H1 (cell line): Measurements from ENCODE around the gene C15orf61. TPM values are rescaled to one million over a fixed set of nuclear protein-coding genes. Genes with fewer than 3 reads are reported as not detected.

ENCODE experiments used
- CTCF ChIA-PET: fragments of 300-600 bp; sonication (Branson Sonifier 250); formaldehyde crosslinking; loops from one replicate; lab custom pipeline; 2021; ENCODE audit not compliant: partially characterized antibody; lab: Charles Lee
- POLR2A ChIA-PET: fragments of 300-600 bp; sonication (Branson Sonifier 250); formaldehyde crosslinking; loops from one replicate; lab custom pipeline; 2021; ENCODE audit warnings: inconsistent platforms; ENCODE audit not compliant: partially characterized antibody; lab: Charles Lee
- DNase-seq, 2 experiments: peaks; one replicate each; pipeline versions ENCODE4 v3.0.0 to v3.0.0-alpha.2; 2010 to 2022; ENCODE audit warnings: low spot score in 2 of 2, low read depth in 1 of 2, mixed read lengths in 1 of 2
- FAIRE-seq: peaks from 2 replicates; lab custom pipeline; 2011; peaks lifted over from hg19 to GRCh38; lab: Jason Lieb, UNC
- H2AFZ ChIP-seq: 2 replicates; pipeline ENCODE4 v1.8.1; 2012; ENCODE audit warnings: low read length, inconsistent platforms
- H2AK5ac ChIP-seq: 2 replicates; pipeline ENCODE4 v1.6.1; 2013; ENCODE audit warnings: low read depth, low read length
- H2BK120ac ChIP-seq: replicated peaks from 2 replicates; pipeline ENCODE3; 2013; ENCODE audit warnings: low read depth, low read length, inconsistent platforms
- H2BK12ac ChIP-seq: 2 replicates; pipeline ENCODE4 v1.6.1; 2013; ENCODE audit warnings: low read depth, low read length
- H2BK15ac ChIP-seq: 2 replicates; pipeline ENCODE4 v1.6.1; 2013; ENCODE audit warnings: low read length
- H2BK20ac ChIP-seq: 2 replicates; pipeline ENCODE4 v1.6.1; 2013; ENCODE audit warnings: low read length
- H2BK5ac ChIP-seq: 2 replicates; pipeline ENCODE4 v1.6.1; 2013; ENCODE audit warnings: low read depth, low read length
- H3K14ac ChIP-seq: 2 replicates; pipeline ENCODE4 v1.6.1; 2013; ENCODE audit warnings: inconsistent platforms; ENCODE audit not compliant: insufficient read length
- H3K18ac ChIP-seq: 2 replicates; pipeline ENCODE4 v1.6.1; 2013; ENCODE audit warnings: low read length; ENCODE audit errors: extremely low read depth
- H3K23ac ChIP-seq: 2 replicates; pipeline ENCODE4 v1.6.1; 2013; ENCODE audit warnings: inconsistent platforms; ENCODE audit not compliant: insufficient read length
- H3K23me2 ChIP-seq: 2 replicates; pipeline ENCODE4 v1.6.1; 2013; ENCODE audit warnings: low read depth, low read length
- H3K27ac ChIP-seq: 2 replicates; pipeline ENCODE4 v1.6.1; 2011; ENCODE audit warnings: low read depth, low read length, inconsistent platforms
- H3K27me3 ChIP-seq, 4 experiments: replicated peaks in 1 of 4; 1 replicate in 1 of 4; 2 replicates in 3 of 4; pipeline versions ENCODE4 v1.6.1 to v1.8.1; 2011 to 2013; ENCODE audit warnings: low read length in 3 of 4, mild to moderate bottlenecking in 3 of 4, inconsistent platforms in 2 of 4, mixed read lengths in 2 of 4, moderate library complexity in 1 of 4; ENCODE audit not compliant: control insufficient read depth in 3 of 4, insufficient read depth in 3 of 4; ENCODE audit errors: extremely low read depth in 1 of 4
- H3K36me3 ChIP-seq, 4 experiments: 2 replicates each; pipeline versions ENCODE4 v1.6.1 to v1.8.1; 2011 to 2013; ENCODE audit warnings: mild to moderate bottlenecking in 4 of 4, low read length in 3 of 4, moderate library complexity in 2 of 4, control low read depth in 1 of 4, inconsistent platforms in 1 of 4; ENCODE audit not compliant: insufficient read depth in 4 of 4, control insufficient read depth in 2 of 4
- H3K4ac ChIP-seq: replicated peaks from 2 replicates; pipeline ENCODE3; 2013; ENCODE audit warnings: low read length, low read depth, mixed read lengths, inconsistent platforms; ENCODE audit not compliant: insufficient read length
- H3K4me1 ChIP-seq, 4 experiments: replicated peaks in 1 of 4; 1 replicate in 1 of 4; 2 replicates in 3 of 4; pipeline versions ENCODE4 v1.6.1 to v1.8.1; 2011 to 2013; ENCODE audit warnings: low read length in 3 of 4, inconsistent platforms in 2 of 4, mixed read lengths in 1 of 4; ENCODE audit not compliant: insufficient read depth in 4 of 4, control insufficient read depth in 3 of 4
- H3K4me2 ChIP-seq, 2 experiments: 2 replicates each; pipeline versions ENCODE4 v1.6.1 to v1.8.1; 2011 to 2013; ENCODE audit warnings: low read depth in 2 of 2, low read length in 2 of 2, control low read depth in 1 of 2, inconsistent platforms in 1 of 2, mild to moderate bottlenecking in 1 of 2; ENCODE audit not compliant: insufficient read depth in 1 of 2
- H3K4me3 ChIP-seq, 4 experiments: fragments of 200-600, 300-600 bp in 1 of 4; sonication (generic), shearing (Covaris generic), sonication (Bioruptor Twin) in 1 of 4; 2 replicates each; pipeline versions ENCODE4 v1.5.1 to v1.8.1; 2011 to 2016; ENCODE audit warnings: low read length in 4 of 4, low read depth in 3 of 4, control low read depth in 2 of 4, inconsistent platforms in 2 of 4, mild to moderate bottlenecking in 2 of 4, mixed read lengths in 1 of 4, moderate library complexity in 1 of 4; ENCODE audit not compliant: insufficient read depth in 2 of 4; ENCODE audit errors: extremely low read depth in 1 of 4
- H3K56ac ChIP-seq: replicated peaks from 2 replicates; pipeline ENCODE3; 2013; ENCODE audit warnings: low read depth, mild to moderate bottlenecking, mixed read lengths, low read length, inconsistent platforms; ENCODE audit not compliant: insufficient read length
- H3K79me1 ChIP-seq: 2 replicates; pipeline ENCODE4 v1.6.1; 2013; ENCODE audit warnings: low read depth, low read length, control low read depth
- H3K79me2 ChIP-seq, 2 experiments: 2 replicates each; pipeline versions ENCODE4 v1.6.1 to v1.8.1; 2012 to 2013; ENCODE audit warnings: low read length in 2 of 2, mild to moderate bottlenecking in 2 of 2, inconsistent platforms in 1 of 2; ENCODE audit not compliant: insufficient read depth in 2 of 2, control insufficient read depth in 1 of 2
- H3K9ac ChIP-seq, 4 experiments: replicated peaks in 1 of 4; 1 replicate in 1 of 4; 2 replicates in 3 of 4; pipeline versions ENCODE4 v1.6.1 to v1.8.1; 2011 to 2013; ENCODE audit warnings: low read depth in 3 of 4, low read length in 3 of 4, control low read depth in 2 of 4, mild to moderate bottlenecking in 2 of 4, moderate library complexity in 2 of 4, inconsistent platforms in 1 of 4; ENCODE audit errors: extremely low read depth in 1 of 4
- H3K9me3 ChIP-seq, 2 experiments: 2 replicates each; pipeline versions ENCODE4 v1.6.1 to v1.8.1; 2012 to 2013; ENCODE audit warnings: mild to moderate bottlenecking in 2 of 2, moderate library complexity in 2 of 2, control low read depth in 1 of 2, inconsistent platforms in 1 of 2, low read depth in 1 of 2, low read length in 1 of 2, mixed read lengths in 1 of 2; ENCODE audit not compliant: insufficient read depth in 2 of 2
- H4K20me1 ChIP-seq, 2 experiments: replicated peaks in 1 of 2; 2 replicates each; pipeline versions ENCODE3 to v1.8.1; 2011 to 2013; ENCODE audit warnings: inconsistent platforms in 2 of 2, low read length in 2 of 2, mild to moderate bottlenecking in 1 of 2; ENCODE audit not compliant: insufficient read depth in 2 of 2, control insufficient read depth in 1 of 2
- H4K5ac ChIP-seq: 2 replicates; pipeline ENCODE4 v1.6.1; 2013; ENCODE audit warnings: low read length, low read depth, mixed read lengths, inconsistent platforms; ENCODE audit not compliant: insufficient read length
- H4K8ac ChIP-seq: 2 replicates; pipeline ENCODE4 v1.8.0; 2013; ENCODE audit warnings: mild to moderate bottlenecking, moderate library complexity, low read length, inconsistent platforms; ENCODE audit not compliant: insufficient read depth; ENCODE audit errors: extremely low read depth
- H4K91ac ChIP-seq: replicated peaks from 2 replicates; pipeline ENCODE3; 2013; ENCODE audit warnings: low read length, mixed read lengths, inconsistent platforms; ENCODE audit not compliant: insufficient read length
- BACH1 ChIP-seq: IDR thresholded peaks from 2 replicates; pipeline ENCODE4 v1.6.1; 2012; ENCODE audit warnings: low read length, improper control_type of control experiment
- CEBPB ChIP-seq: IDR thresholded peaks from 2 replicates; pipeline ENCODE4 v1.6.1; 2012; ENCODE audit warnings: low read depth, low read length
- CREB1 ChIP-seq: IDR thresholded peaks from 2 replicates; pipeline ENCODE4 v1.6.1; 2012; ENCODE audit warnings: inconsistent platforms
- CTCF ChIP-seq, 3 experiments: IDR thresholded peaks; 1 replicate in 2 of 3; 2 replicates in 1 of 3; pipeline versions ENCODE4 v1.5.1 to v1.6.1; 2011; ENCODE audit warnings: low read length in 3 of 3, mild to moderate bottlenecking in 3 of 3, inconsistent platforms in 2 of 3, low read depth in 1 of 3, moderate library complexity in 1 of 3; ENCODE audit not compliant: insufficient read depth in 1 of 3; ENCODE audit errors: control extremely low read depth in 1 of 3
- EZH2 ChIP-seq: fragments of 200-600 bp; sonication (generic); IDR thresholded peaks from 2 replicates; pipeline ENCODE4 v1.7.1; 2012; ENCODE audit warnings: low read depth, mild to moderate bottlenecking, moderate library complexity, low read length, inconsistent platforms; ENCODE audit not compliant: severe bottlenecking
- NRF1 ChIP-seq: IDR thresholded peaks from 2 replicates; pipeline ENCODE4 v1.6.1; 2011; ENCODE audit warnings: mild to moderate bottlenecking, low read depth, low read length, improper control_type of control experiment
- SIN3A ChIP-seq, 2 experiments: IDR thresholded peaks in 1 of 2; conservative IDR thresholded peaks in 1 of 2; 2 replicates each; pipeline ENCODE4 v1.6.1; 2011 to 2012; ENCODE audit warnings: low read length in 2 of 2, improper control_type of control experiment in 1 of 2, low read depth in 1 of 2, mild to moderate bottlenecking in 1 of 2
- SIX5 ChIP-seq: IDR thresholded peaks from 2 replicates; pipeline ENCODE4 v1.6.1; 2011; ENCODE audit warnings: mild to moderate bottlenecking, low read depth, low read length
- SP4 ChIP-seq: IDR thresholded peaks from 2 replicates; pipeline ENCODE4 v1.6.1; 2012; ENCODE audit warnings: low read length, inconsistent platforms
- WGBS, 2 experiments: shearing (Covaris generic) in 1 of 2; methylation state at CpG; one replicate each; pipeline versions ENCODE4 v1.1.6 to v1.1.7; 2013 to 2015; ENCODE audit warnings: low lambda C conversion rate in 2 of 2, mixed read lengths in 2 of 2, inconsistent platforms in 1 of 2, low coverage in 1 of 2, missing lambda C conversion rate in 1 of 2; ENCODE audit not compliant: insufficient replicate concordance in 2 of 2, insufficient coverage in 1 of 2, insufficient read length in 1 of 2; ENCODE audit errors: extremely low coverage in 1 of 2, missing lambda C conversion rate in 1 of 2; 5-methylcytosine and 5-hydroxymethylcytosine counted together
- polyA plus RNA-seq, 7 experiments: library from polyadenylated mRNA; depleted of rRNA in 3 of 7; stranded (reverse) in 5 of 7; unstranded in 2 of 7; fragments of >200 nt in 5 of 7; fragments of 200-250 nt in 2 of 7; gene quantifications; 1 replicate in 5 of 7; 2 replicates in 1 of 7; 4 replicates in 1 of 7; pipeline versions ENCODE4 v1.2.1 to v1.2.3, GENCODE V29; 2011 to 2013; ENCODE audit warnings: missing spikeins in 2 of 7, mixed read lengths in 2 of 7
- total RNA-seq: library from RNA; stranded (reverse); fragmentation: NEBNext Ultra II Directional; extraction: Animal tissue kit (Norgen Biotek cat#: 25700); gene quantifications from 2 replicates; pipeline ENCODE4 v1.2.1, GENCODE V29; 2021

C15orf61 gene
- total and polyA plus RNA-seq, 2 of the 8 experiments (the other 6 are each of a cell fraction or from before 2014, with no cell fraction given) = 1.7 to 2.0 TPM

- Histone ChIP-seq H3K56ac (peak overlapping the region; percentile 64), H3K4me2 (peak overlapping the region; percentile 64 to 97), H3K4me3 (peak overlapping the region; percentile 40 to 71 (median 51)), H3K9me3 (no peaks in the 10 kb centered on the region), H3K36me3 (no peaks in the 10 kb centered on the region), H3K23me2 (peaks cover 15% of the 10 kb centered on the region; the same call in 1 of the 2 replicates), H2AFZ (0 out of 2 replicates have a peak overlapping the region, but pooled peaks have one; percentile 93), H3K79me1 (no peaks in the 10 kb centered on the region), H4K8ac (peak overlapping the region; percentile 96; the same call in 1 of the 2 replicates), H3K27me3 (peaks cover 0 to 7% (median 4%) of the 10 kb centered on the region in 4 experiments; a peak in 2 of 7 replicates), H3K4me1 (peaks cover 0 to 10% (median 1%) of the 10 kb centered on the region in 4 experiments; a peak in 4 of 7 replicates), H4K20me1 (no peaks in the 10 kb centered on the region), H3K4ac (no peak overlapping the region), H2BK15ac (no peak overlapping the region), H3K18ac (peak overlapping the region; percentile 89; the same call in 1 of the 2 replicates), H4K5ac (no peak overlapping the region), H2BK120ac (no peak overlapping the region), H2BK20ac (no peak overlapping the region), H2BK5ac (no peak overlapping the region; the same call in 1 of the 2 replicates), H2AK5ac (no peak overlapping the region), H3K9ac (peak overlapping the region in 2 of 4 experiments; percentile 17 to 83; a peak in 4 of 7 replicates), H3K79me2 (no peaks in the 10 kb centered on the region), H3K27ac (no peak overlapping the region), H3K14ac (no peak overlapping the region), H4K91ac (no peak overlapping the region), H2BK12ac (no peak overlapping the region), H3K23ac (no peak overlapping the region)
- DNase-seq (no peak), FAIRE-seq (no peak)
- WGBS, 2 experiments = 29% methylated on average over 23 of the region's 23 CpGs; no CpG with 5 or more reads in 1 of the 2 experiments
- ChIA-PET CTCF (interaction anchor here (0.6 to 1.3 kb wide), 3 partner anchors 21 to 92 kb away, joined by 3 to 4 read pairs (median 3); no protein-coding TSS in a partner anchor), POLR2A (interaction anchor here (0.7 to 2.6 kb wide), 8 partner anchors 16 to 240 kb away, joined by 3 to 8 read pairs (median 3); partner anchors contain the start of gene MAP2K5)
- TF ChIP-seq NRF1 = no peak
- no peak for TF ChIP-seq SIX5
- no peak for TF ChIP-seq BACH1
- no peak for TF ChIP-seq SP4
- TF ChIP-seq CEBPB = peak; percentile 60; the same call in 1 of the 2 replicates
- 0 out of 4 replicates have a peak, but pooled peaks of 1 of the 2 experiments have one; percentile 33 for TF ChIP-seq SIN3A (conservative IDR thresholded peaks at IDR 0.05 in 1 of 2, IDR thresholded peaks at IDR 0.05 in 1 of 2; ENCODE audit: low read depth in 1 of 2, low read length in 2 of 2)
- no peak for TF ChIP-seq CREB1
- TF ChIP-seq EZH2 = no peak
- peak in 1 of 3 experiments; percentile 14; a peak in 1 of 4 replicates for TF ChIP-seq CTCF (IDR thresholded peaks at IDR 0.05; ENCODE audit: control extremely low read depth in 1 of 3, insufficient read depth in 1 of 3, low read depth in 1 of 3, low read length in 3 of 3)
Observed at GRCh38 chr15:67521783-67522568, 1.0 kb downstream of the C15orf61 start.
